ENCODE results near the gene MECP2.

MECP2 gene

DNA sequence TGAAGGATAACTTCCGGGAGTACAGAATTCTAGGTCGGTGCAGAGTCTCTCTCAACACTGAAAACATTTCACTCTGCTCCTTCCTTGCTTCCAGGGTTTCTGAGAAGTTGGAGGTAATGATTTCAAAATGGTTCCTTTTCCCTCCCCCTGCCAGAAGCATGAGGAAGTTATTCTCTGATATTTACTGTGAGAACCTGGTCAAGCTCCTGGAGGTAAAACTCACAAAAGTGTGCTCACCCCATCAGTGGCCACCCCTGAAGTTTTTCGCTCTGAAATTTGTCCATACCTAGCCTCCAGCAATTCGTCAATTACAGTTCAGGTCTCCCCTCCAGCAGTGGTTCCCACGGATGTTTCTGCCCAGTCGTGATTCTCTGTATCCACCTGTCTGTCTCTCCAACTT, 16.2 kb upstream of the MECP2 start:
- Histone ChIP-seq H3K4me1 (ENCODE audit: control insufficient read depth, insufficient read depth, low read length) (no peaks in the 10 kb centered on the region), H3K36me3 (ENCODE audit: control insufficient read depth, insufficient read depth, low read length) (no peaks in the 10 kb centered on the region), H3K9ac (ENCODE audit: low read depth, low read length) (no peak overlapping the region), H3K27me3 (ENCODE audit: control insufficient read depth, insufficient read depth, low read length) (no peaks in the 10 kb centered on the region), H3K4me3 (ENCODE audit: low read depth, low read length) (no peak overlapping the region), H3K9me3 (ENCODE audit: control insufficient read depth, insufficient read depth, low read length) (no peaks in the 10 kb centered on the region)

- Histone ChIP-seq H3K9ac (ENCODE audit: low read depth, low read length) (no peak overlapping the region), H3K27me3 (ENCODE audit: control insufficient read depth, insufficient read depth, low read length) (no peaks in the 10 kb centered on the region), H3K4me3 (ENCODE audit: low read depth, low read length) (peak overlapping the region; percentile 52), H3K4me1 (ENCODE audit: control insufficient read depth, insufficient read depth, low read length) (no peaks in the 10 kb centered on the region), H3K9me3 (ENCODE audit: control insufficient read depth, insufficient read depth, low read length) (no peaks in the 10 kb centered on the region), H3K36me3 (ENCODE audit: control insufficient read depth, insufficient read depth, low read length) (no peaks in the 10 kb centered on the region)
Measured at GRCh38 chrX:154098551-154098950, 1.0 kb upstream of the MECP2 start.

GRCh38 chrX:154097003-154097588, 421 bp downstream of the MECP2 start:
- peak overlapping the region; percentile 63 for H3K4me3 ChIP-seq (ENCODE audit: low read depth, low read length)
- H3K36me3 ChIP-seq (ENCODE audit: control insufficient read depth, insufficient read depth, low read length): no peaks in the 10 kb centered on the region
- H3K4me1 ChIP-seq (ENCODE audit: control insufficient read depth, insufficient read depth, low read length): no peaks in the 10 kb centered on the region
- peaks cover 7% of the 10 kb centered on the region for H3K9me3 ChIP-seq (ENCODE audit: control insufficient read depth, insufficient read depth, low read length)
- H3K9ac ChIP-seq (ENCODE audit: low read depth, low read length): peak overlapping the region; percentile 54
- no peaks in the 10 kb centered on the region for H3K27me3 ChIP-seq (ENCODE audit: control insufficient read depth, insufficient read depth, low read length)

DNA sequence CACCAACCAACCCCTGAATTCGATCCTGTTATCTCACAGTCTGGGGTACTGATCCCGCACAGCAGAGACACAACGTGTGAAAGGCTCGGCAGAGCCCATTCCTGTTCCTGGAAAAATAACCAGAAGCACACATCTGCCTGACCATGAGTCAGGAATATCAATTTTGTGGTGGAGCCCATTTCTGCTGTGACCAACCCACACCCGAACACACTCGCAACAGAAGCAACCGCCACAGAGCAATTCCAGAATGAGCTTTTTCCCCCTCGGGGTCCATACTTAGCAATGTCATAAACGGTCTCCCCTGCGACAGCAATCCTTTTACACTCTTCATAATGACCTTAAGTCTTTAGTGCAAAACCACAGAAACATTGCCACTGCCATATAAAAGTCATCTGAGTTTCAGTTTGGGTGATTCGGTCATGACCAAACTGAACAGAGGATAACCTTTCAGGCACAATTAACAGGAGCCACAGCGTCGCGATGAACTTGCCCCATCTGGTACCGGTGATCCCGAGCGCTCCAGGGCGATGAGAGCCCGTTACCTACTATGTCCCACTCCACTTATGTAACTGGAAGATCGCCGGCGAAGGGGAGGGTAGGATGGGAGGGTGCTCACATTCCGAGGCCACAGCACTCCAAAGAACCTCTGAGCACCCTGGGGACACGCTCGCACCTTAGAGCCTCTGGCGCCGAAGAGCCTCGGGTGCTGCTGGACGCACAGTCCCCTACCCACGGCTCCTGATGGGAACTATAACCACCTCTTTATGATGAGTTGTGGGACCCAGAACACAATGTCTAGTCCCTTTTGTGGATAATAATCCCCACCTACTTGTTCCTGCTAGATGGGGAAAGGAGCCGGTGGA, 1.1 kb downstream of the MECP2 start:
- peak overlapping the region; percentile 63 for H3K4me3 ChIP-seq (ENCODE audit: low read depth, low read length)
- H3K4me1 ChIP-seq (ENCODE audit: control insufficient read depth, insufficient read depth, low read length): peaks cover 3% of the 10 kb centered on the region
- H3K27me3 ChIP-seq (ENCODE audit: control insufficient read depth, insufficient read depth, low read length): no peaks in the 10 kb centered on the region
- peaks cover 7% of the 10 kb centered on the region for H3K9me3 ChIP-seq (ENCODE audit: control insufficient read depth, insufficient read depth, low read length)
- no peaks in the 10 kb centered on the region for H3K36me3 ChIP-seq (ENCODE audit: control insufficient read depth, insufficient read depth, low read length)
- peak overlapping the region; percentile 54 for H3K9ac ChIP-seq (ENCODE audit: low read depth, low read length)

- Histone ChIP-seq H3K9me3 (ENCODE audit: control insufficient read depth, insufficient read depth, low read length) (peaks cover 7% of the 10 kb centered on the region), H3K27me3 (ENCODE audit: control insufficient read depth, insufficient read depth, low read length) (no peaks in the 10 kb centered on the region), H3K4me3 (ENCODE audit: low read depth, low read length) (no peak overlapping the region), H3K4me1 (ENCODE audit: control insufficient read depth, insufficient read depth, low read length) (peaks cover 3% of the 10 kb centered on the region), H3K36me3 (ENCODE audit: control insufficient read depth, insufficient read depth, low read length) (peaks cover 6% of the 10 kb centered on the region), H3K9ac (ENCODE audit: low read depth, low read length) (no peak overlapping the region)
Measured at GRCh38 chrX:154094833-154095232, 2.7 kb downstream of the MECP2 start.

DNA sequence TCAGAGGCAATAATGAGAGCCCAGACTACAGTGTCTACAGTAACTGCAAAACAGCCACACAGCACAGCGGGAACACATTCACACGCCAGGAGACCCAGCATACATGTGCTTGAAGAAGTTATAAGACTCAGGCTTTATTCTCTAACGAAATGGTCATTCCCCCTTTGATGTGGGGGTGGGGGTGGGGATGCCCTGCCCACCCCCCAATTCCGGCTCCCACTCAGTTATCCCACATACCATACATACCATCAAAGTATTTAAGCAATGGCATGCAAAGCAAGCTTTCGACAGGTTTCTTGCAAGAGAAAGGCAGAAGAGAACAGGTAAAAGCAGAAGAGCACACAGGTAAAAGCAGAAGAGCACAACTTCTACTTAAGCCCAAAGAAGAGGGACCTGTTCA, 3.6 kb downstream of the MECP2 start:
- H3K4me3 ChIP-seq (ENCODE audit: low read depth, low read length): peak overlapping the region; percentile 9
- H3K9me3 ChIP-seq (ENCODE audit: control insufficient read depth, insufficient read depth, low read length): peaks cover 7% of the 10 kb centered on the region
- H3K4me1 ChIP-seq (ENCODE audit: control insufficient read depth, insufficient read depth, low read length): peaks cover 3% of the 10 kb centered on the region
- no peaks in the 10 kb centered on the region for H3K27me3 ChIP-seq (ENCODE audit: control insufficient read depth, insufficient read depth, low read length)
- no peak overlapping the region for H3K9ac ChIP-seq (ENCODE audit: low read depth, low read length)
- H3K36me3 ChIP-seq (ENCODE audit: control insufficient read depth, insufficient read depth, low read length): peaks cover 6% of the 10 kb centered on the region

DNA sequence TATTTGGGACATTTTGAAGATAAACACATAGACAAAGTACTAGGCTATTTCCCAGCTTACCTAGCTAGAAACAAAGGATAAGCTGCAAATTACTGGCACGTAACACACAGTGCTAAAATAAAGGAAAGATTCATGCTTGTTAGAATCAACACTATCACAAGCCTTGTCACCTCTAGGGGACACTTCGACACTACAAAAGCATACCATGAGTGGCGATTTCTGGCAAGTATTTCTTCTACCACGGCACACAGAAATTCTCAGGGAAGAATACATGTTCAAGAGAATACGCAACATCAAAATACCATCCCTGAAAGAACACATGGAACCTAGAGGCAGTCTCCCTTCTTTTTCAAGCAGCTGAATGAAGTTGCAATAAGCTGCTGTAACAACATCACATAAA, 5.1 kb downstream of the MECP2 start:
- Histone ChIP-seq H3K4me3 (ENCODE audit: low read depth, low read length) (no peak overlapping the region), H3K36me3 (ENCODE audit: control insufficient read depth, insufficient read depth, low read length) (peaks cover 6% of the 10 kb centered on the region), H3K9me3 (ENCODE audit: control insufficient read depth, insufficient read depth, low read length) (peaks cover 7% of the 10 kb centered on the region), H3K9ac (ENCODE audit: low read depth, low read length) (no peak overlapping the region), H3K27me3 (ENCODE audit: control insufficient read depth, insufficient read depth, low read length) (no peaks in the 10 kb centered on the region), H3K4me1 (ENCODE audit: control insufficient read depth, insufficient read depth, low read length) (peaks cover 3% of the 10 kb centered on the region)

DNA sequence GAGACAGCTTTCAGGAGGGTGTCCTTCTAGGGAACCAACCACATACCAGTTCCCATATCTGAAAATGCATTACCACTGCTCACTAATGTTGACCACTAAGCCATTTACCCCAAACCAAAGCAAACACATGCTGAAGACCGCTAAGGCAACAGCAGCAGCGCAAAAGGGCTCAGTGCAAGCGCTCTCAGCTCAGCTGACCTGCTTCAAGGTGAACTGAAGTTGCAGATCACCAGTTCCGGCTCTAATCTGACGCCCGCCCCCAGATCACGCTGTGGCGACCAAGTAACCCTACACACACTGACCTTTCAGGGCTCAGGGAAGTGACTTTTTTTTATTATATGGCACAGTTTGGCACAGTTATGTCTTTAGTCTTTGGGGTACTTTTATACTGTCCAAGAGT, 5.8 kb downstream of the MECP2 start:
- peaks cover 7% of the 10 kb centered on the region for H3K9me3 ChIP-seq (ENCODE audit: control insufficient read depth, insufficient read depth, low read length)
- peaks cover 3% of the 10 kb centered on the region for H3K4me1 ChIP-seq (ENCODE audit: control insufficient read depth, insufficient read depth, low read length)
- H3K36me3 ChIP-seq (ENCODE audit: control insufficient read depth, insufficient read depth, low read length): peaks cover 6% of the 10 kb centered on the region
- no peaks in the 10 kb centered on the region for H3K27me3 ChIP-seq (ENCODE audit: control insufficient read depth, insufficient read depth, low read length)
- H3K9ac ChIP-seq (ENCODE audit: low read depth, low read length): no peak overlapping the region
- H3K4me3 ChIP-seq (ENCODE audit: low read depth, low read length): peak overlapping the region; percentile 2

GRCh38 chrX:154090731-154091130, 6.8 kb downstream of the MECP2 start:
- H3K9me3 ChIP-seq (ENCODE audit: control insufficient read depth, insufficient read depth, low read length): peaks cover 7% of the 10 kb centered on the region
- peaks cover 3% of the 10 kb centered on the region for H3K4me1 ChIP-seq (ENCODE audit: control insufficient read depth, insufficient read depth, low read length)
- no peak overlapping the region for H3K9ac ChIP-seq (ENCODE audit: low read depth, low read length)
- H3K4me3 ChIP-seq (ENCODE audit: low read depth, low read length): no peak overlapping the region
- no peaks in the 10 kb centered on the region for H3K27me3 ChIP-seq (ENCODE audit: control insufficient read depth, insufficient read depth, low read length)
- H3K36me3 ChIP-seq (ENCODE audit: control insufficient read depth, insufficient read depth, low read length): peaks cover 6% of the 10 kb centered on the region

DNA sequence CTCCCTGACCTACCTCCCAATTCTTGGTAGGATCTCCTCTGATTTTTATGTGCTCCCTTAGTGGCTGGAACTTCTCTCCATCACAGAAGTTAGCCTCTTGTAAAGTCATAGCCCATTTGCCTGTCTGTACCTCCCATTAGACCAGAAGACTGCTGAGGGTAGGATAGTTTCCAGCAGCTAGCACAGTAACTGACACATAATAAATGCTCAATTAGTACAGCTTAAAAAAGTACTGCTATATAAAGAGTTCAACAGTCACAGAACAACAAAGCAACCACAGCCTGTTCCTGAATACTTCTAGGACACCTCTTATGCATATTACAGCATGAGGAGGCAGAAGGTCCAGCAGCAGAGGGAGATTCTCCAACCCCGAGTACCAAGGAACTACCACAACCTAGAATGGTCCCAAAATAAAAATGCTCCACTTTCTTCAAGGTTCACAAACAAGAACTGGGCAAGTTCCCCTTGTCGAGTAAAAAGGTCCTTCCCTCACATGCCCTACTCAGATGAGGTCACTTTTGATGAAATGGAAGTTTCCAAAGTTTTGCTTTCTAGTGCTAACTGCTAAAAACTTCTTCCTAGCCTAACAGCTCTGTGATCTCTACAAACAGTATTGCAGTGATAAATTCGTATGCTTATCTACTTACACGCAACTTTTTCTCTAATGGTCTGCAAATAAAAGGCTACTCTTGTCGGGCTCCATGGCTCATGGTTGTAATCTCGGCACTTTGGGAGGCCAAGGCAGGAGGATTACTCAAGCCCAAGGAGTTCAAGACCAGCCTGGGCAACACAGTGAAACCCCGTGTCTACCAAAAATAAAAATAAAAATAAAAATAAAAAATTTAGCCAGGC, 12.8 kb downstream of the MECP2 start:
- H3K36me3 ChIP-seq (ENCODE audit: control insufficient read depth, insufficient read depth, low read length): peaks cover 2% of the 10 kb centered on the region
- H3K4me3 ChIP-seq (ENCODE audit: low read depth, low read length): no peak overlapping the region
- H3K9me3 ChIP-seq (ENCODE audit: control insufficient read depth, insufficient read depth, low read length): no peaks in the 10 kb centered on the region
- no peaks in the 10 kb centered on the region for H3K27me3 ChIP-seq (ENCODE audit: control insufficient read depth, insufficient read depth, low read length)
- no peaks in the 10 kb centered on the region for H3K4me1 ChIP-seq (ENCODE audit: control insufficient read depth, insufficient read depth, low read length)
- no peak overlapping the region for H3K9ac ChIP-seq (ENCODE audit: low read depth, low read length)

- Histone ChIP-seq H3K9me3 (ENCODE audit: control insufficient read depth, insufficient read depth, low read length) (no peaks in the 10 kb centered on the region), H3K27me3 (ENCODE audit: control insufficient read depth, insufficient read depth, low read length) (no peaks in the 10 kb centered on the region), H3K4me1 (ENCODE audit: control insufficient read depth, insufficient read depth, low read length) (no peaks in the 10 kb centered on the region), H3K36me3 (ENCODE audit: control insufficient read depth, insufficient read depth, low read length) (peaks cover 2% of the 10 kb centered on the region), H3K9ac (ENCODE audit: low read depth, low read length) (no peak overlapping the region), H3K4me3 (ENCODE audit: low read depth, low read length) (no peak overlapping the region)
Measured at GRCh38 chrX:154083126-154083517, 14.4 kb downstream of the MECP2 start.
